GM23338 (cell line): ENCODE data around the gene NEK6. TPM values are rescaled to one million over a fixed set of nuclear protein-coding genes. Genes with fewer than 3 reads are reported as not detected.
A peak's percentile ranks its signal among the peaks of the same experiment; 100 is the strongest.

Experiments used
- ATAC-seq: fragments of 200-7000 bp; cut with Tn5 transposase; 3 replicates; pipeline ENCODE4 v1.9.1; 2020
- DNase-seq: peaks from one replicate; pipeline ENCODE4 v3.0.0-alpha.2; 2015; ENCODE audit warnings: low spot score
- H2AFZ ChIP-seq: fragments of 200-600 bp; sonication (generic); 2 replicates; pipeline ENCODE4 v1.8.0; 2016; ENCODE audit warnings: antibody characterized with exemption, mild to moderate bottlenecking, moderate library complexity
- H3F3A ChIP-seq: fragments of 200-600 bp; sonication (generic); replicated peaks from 2 replicates; pipeline ENCODE4 v1.8.0; 2017; ENCODE audit warnings: antibody characterized with exemption, mixed run types, low read depth
- H3K27ac ChIP-seq: fragments of 200-600 bp; sonication (generic); 2 replicates; pipeline ENCODE4 v1.6.1; 2016; ENCODE audit warnings: low read depth
- H3K27me3 ChIP-seq: fragments of 200-600 bp; sonication (generic); 2 replicates; pipeline ENCODE4 v1.8.0; 2016; ENCODE audit warnings: mild to moderate bottlenecking, mixed run types, moderate library complexity; ENCODE audit not compliant: insufficient read depth
- H3K36me3 ChIP-seq: fragments of 200-600 bp; sonication (generic); 2 replicates; pipeline ENCODE4 v1.8.0; 2016; ENCODE audit warnings: mild to moderate bottlenecking; ENCODE audit not compliant: insufficient read depth
- H3K4me1 ChIP-seq: fragments of 200-600 bp; sonication (generic); 2 replicates; pipeline ENCODE4 v1.8.0; 2016; ENCODE audit warnings: mild to moderate bottlenecking, moderate library complexity; ENCODE audit not compliant: insufficient read depth
- H3K4me2 ChIP-seq: fragments of 200-600 bp; sonication (generic); 2 replicates; pipeline ENCODE4 v1.7.1; 2017; ENCODE audit warnings: mixed run types
- H3K4me3 ChIP-seq: fragments of 200-600 bp; sonication (generic); 2 replicates; pipeline ENCODE4 v1.6.1; 2016; ENCODE audit warnings: mixed run types
- H3K79me2 ChIP-seq: fragments of 200-600 bp; sonication (generic); replicated peaks from 2 replicates; pipeline ENCODE4 v1.8.0; 2017; ENCODE audit warnings: mild to moderate bottlenecking; ENCODE audit not compliant: insufficient read depth
- H3K9me2 ChIP-seq: fragments of 200-600 bp; sonication (generic); 2 replicates; pipeline ENCODE4 v1.8.0; 2017; ENCODE audit not compliant: insufficient read depth
- H4K20me1 ChIP-seq: fragments of 200-600 bp; sonication (generic); replicated peaks from 2 replicates; pipeline ENCODE4 v1.8.0; 2017; ENCODE audit warnings: mild to moderate bottlenecking; ENCODE audit not compliant: insufficient read depth
- H3K27ac Mint-ChIP-seq: 2 replicates; pipeline ENCODE4 v1.8.0; 2020; ENCODE audit warnings: inconsistent platforms, mild to moderate bottlenecking, moderate library complexity, mixed read lengths
- H3K27me3 Mint-ChIP-seq: 3 replicates; pipeline ENCODE4 v1.8.0; 2022; ENCODE audit warnings: low read depth, mild to moderate bottlenecking, moderate library complexity, mixed read lengths, inconsistent platforms; ENCODE audit not compliant: insufficient read depth, poor library complexity
- H3K36me3 Mint-ChIP-seq: 3 replicates; pipeline ENCODE4 v1.8.0; 2021; ENCODE audit warnings: low read depth, mild to moderate bottlenecking, inconsistent platforms, moderate library complexity, mixed read lengths
- H3K4me1 Mint-ChIP-seq: 3 replicates; pipeline ENCODE4 v1.8.0; 2020; ENCODE audit warnings: mild to moderate bottlenecking, inconsistent platforms, mixed read lengths
- H3K4me3 Mint-ChIP-seq: 3 replicates; pipeline ENCODE4 v1.8.0; 2021; ENCODE audit warnings: moderate library complexity, mild to moderate bottlenecking, inconsistent platforms, mixed read lengths
- H3K9me3 Mint-ChIP-seq: 3 replicates; pipeline ENCODE4 v1.8.0; 2020; ENCODE audit warnings: moderate library complexity, mild to moderate bottlenecking, inconsistent platforms, mixed read lengths
- CREB1 ChIP-seq: fragments of 250-450 bp; sonication (Bioruptor Pico); IDR thresholded peaks from 2 replicates; pipeline ENCODE4 v1.5.0; 2020; ENCODE audit warnings: low read depth, mild to moderate bottlenecking, moderate library complexity
- CTCF ChIP-seq, 2 experiments: fragments of 200-600 bp in 1 of 2; sonication (generic) in 1 of 2; conservative IDR thresholded peaks; 2 replicates each; pipeline versions ENCODE4 v1.5.1 to v1.6.1; 2016 to 2017; ENCODE audit warnings: antibody characterized with exemption in 2 of 2, low read depth in 2 of 2, mild to moderate bottlenecking in 2 of 2, moderate library complexity in 1 of 2
- ETS1 ChIP-seq: IDR thresholded peaks from 2 replicates; pipeline ENCODE4 v1.6.1; 2016; ENCODE audit warnings: antibody characterized with exemption
- EZH2 ChIP-seq: fragments of 200-600 bp; sonication (generic); IDR thresholded peaks from one replicate; pipeline ENCODE4 v1.8.0; 2017; ENCODE audit warnings: antibody characterized with exemption, mild to moderate bottlenecking, low read depth; ENCODE audit not compliant: unreplicated experiment
- EZH2phosphoT487 ChIP-seq: fragments of 200-600 bp; sonication (generic); IDR thresholded peaks from one replicate; pipeline ENCODE4 v1.8.1; 2018; ENCODE audit warnings: antibody characterized with exemption; ENCODE audit not compliant: unreplicated experiment
- NANOG ChIP-seq: IDR thresholded peaks from 2 replicates; pipeline ENCODE4 v1.6.1; 2016; ENCODE audit warnings: antibody characterized with exemption, borderline replicate concordance
- POLR2AphosphoS5 ChIP-seq: IDR thresholded peaks from 2 replicates; pipeline ENCODE4 v1.6.1; 2016; ENCODE audit warnings: antibody characterized with exemption, low read depth
- REST ChIP-seq: IDR thresholded peaks from one replicate; pipeline ENCODE4 v1.6.1; 2018; ENCODE audit warnings: antibody characterized with exemption; ENCODE audit not compliant: unreplicated experiment
- ZNF331 ChIP-seq: fragments of 250-450 bp; sonication (Bioruptor Pico); IDR thresholded peaks from 2 replicates; pipeline ENCODE4 v1.5.0; 2020; ENCODE audit warnings: low read depth, mild to moderate bottlenecking, moderate library complexity
- ZNF462 ChIP-seq: fragments of 250-450 bp; sonication (Bioruptor Pico); IDR thresholded peaks from 2 replicates; pipeline ENCODE4 v1.5.0; 2020; ENCODE audit warnings: mild to moderate bottlenecking, moderate library complexity
- polyA plus RNA-seq: library from polyadenylated mRNA; unstranded; fragments of >200 nt; fragmentation: Nextera tagmentation; extraction: Ambion mirVana; gene quantifications from 2 replicates; pipeline ENCODE4 v1.2.1, GENCODE V29; 2016
- total RNA-seq: library from RNA; depleted of rRNA; stranded (reverse); fragments of >200 nt; shearing (Covaris generic); gene quantifications from 2 replicates; pipeline ENCODE4 v1.2.3, GENCODE V29; 2014

NEK6 gene
- total and polyA plus RNA-seq, 2 experiments from 2014 or later = 8.1 to 11.2 TPM

- no peak for TF ChIP-seq ZNF331 (CRISPR knock-in tag)
- no peak for TF ChIP-seq EZH2
- TF ChIP-seq EZH2phosphoT487 = no peak
- TF ChIP-seq CTCF (conservative IDR thresholded peaks at IDR 0.05; ENCODE audit: low read depth in 2 of 2) = no peak
- TF ChIP-seq REST = no peak
- no peak for TF ChIP-seq ETS1
These were observed 38.3 kb downstream of the NEK6 start (continued) for GRCh38 chr9:124296094-124296493.

- peaks cover 13% of the 10 kb centered on the region for H3K27me3 Mint-ChIP-seq
- Histone ChIP-seq H3K27me3 (no peaks in the 10 kb centered on the region), H3K79me2 (0 out of 2 replicates have a peak, but pooled peaks cover 3% of the 10 kb centered on the region), H3K9me2 (no peaks in the 10 kb centered on the region), H3K36me3 (no peaks in the 10 kb centered on the region), H2AFZ (no peak overlapping the region), H4K20me1 (no peaks in the 10 kb centered on the region; the same call in 1 of the 2 replicates), H3K4me1 (no peaks in the 10 kb centered on the region), H3K4me3 (no peak overlapping the region), H3K4me2 (no peak overlapping the region), H3F3A (no peaks in the 10 kb centered on the region), H3K27ac (0 out of 2 replicates have a peak overlapping the region, but pooled peaks have one; percentile 63)
- no peaks in the 10 kb centered on the region for H3K9me3 Mint-ChIP-seq
- H3K4me3 Mint-ChIP-seq = no peak overlapping the region
- no peak for ATAC-seq
- no peaks in the 10 kb centered on the region; the same call in 2 of the 3 replicates for H3K36me3 Mint-ChIP-seq
- peaks cover 24% of the 10 kb centered on the region for H3K4me1 Mint-ChIP-seq
- no peak overlapping the region for H3K27ac Mint-ChIP-seq
- DNase-seq = no peak
- TF ChIP-seq ZNF331 (CRISPR knock-in tag) (no peak), ZNF462 (no peak), NANOG (no peak), POLR2AphosphoS5 (no peak), CREB1 (CRISPR knock-in tag) (no peak)
These were observed 39.2 kb downstream of the NEK6 start for GRCh38 chr9:124296796-124297550.
